Stimulated activated CD4-positive, alpha-beta T cell treated with anti-CD3 and anti-CD28 coated beads, Interleukin-15, amount 100 ng/mL, for 24 hours (primary cell): ENCODE data around the gene BTBD16.

Source experiments
- DNase-seq: peaks from one replicate; pipeline ENCODE4 v3.0.0-alpha.2; 2020

BTBD16 gene

DNA sequence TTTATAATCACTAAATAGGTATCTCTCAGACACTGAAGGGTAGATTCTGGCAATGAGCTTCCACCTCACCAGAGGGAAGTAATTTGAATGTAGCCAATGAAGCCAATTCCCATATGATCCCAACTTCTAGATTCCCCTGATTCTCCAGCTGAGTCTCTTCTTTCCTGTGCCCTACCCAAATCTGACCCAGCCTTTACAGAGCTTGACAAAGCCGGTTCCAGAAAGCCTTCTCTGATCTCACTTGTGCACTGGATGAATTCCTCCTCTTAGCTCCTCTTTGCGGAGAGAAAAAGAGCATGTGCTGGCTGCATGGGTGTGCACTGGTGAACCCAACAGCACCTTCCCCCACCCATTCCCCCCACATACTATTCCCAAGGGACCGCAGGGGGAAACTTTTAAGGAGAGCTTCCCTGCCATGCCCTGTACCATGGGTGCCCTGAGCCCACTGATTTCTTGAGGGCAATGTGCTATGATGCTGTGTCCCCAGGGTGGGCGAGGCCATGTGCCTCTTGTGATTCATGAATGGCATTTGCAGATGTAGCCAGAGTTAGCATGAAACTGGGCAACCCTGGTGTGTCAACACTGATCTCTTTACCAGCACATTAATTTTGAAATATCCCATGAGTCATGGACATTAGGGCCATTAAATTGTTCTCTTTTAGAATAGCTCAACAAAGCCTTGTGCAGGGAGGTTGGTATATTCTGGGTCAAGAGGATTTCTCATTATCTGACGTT lies 53.0 kb downstream of the BTBD16 start:
- no peak for DNase-seq

DNA sequence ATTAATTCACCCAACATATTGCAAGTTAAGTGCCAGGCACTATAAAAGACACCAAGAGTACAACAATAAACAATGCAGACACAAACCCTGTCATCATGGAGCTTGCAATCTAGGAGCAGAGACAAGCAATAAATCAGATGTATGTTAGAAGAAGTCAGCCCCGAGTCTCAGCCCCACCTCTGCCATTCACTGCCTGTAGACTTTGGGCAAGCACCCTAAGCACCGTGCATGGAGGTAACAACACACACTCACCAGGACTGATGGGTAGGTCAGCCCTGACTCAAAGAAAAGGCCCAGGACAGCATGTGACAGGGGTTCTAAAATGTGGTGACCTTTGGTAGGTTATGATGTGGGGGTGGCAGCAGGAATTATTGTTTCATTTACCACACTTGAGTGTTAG lies 54.1 kb downstream of the BTBD16 start:
- DNase-seq = no peak

DNA sequence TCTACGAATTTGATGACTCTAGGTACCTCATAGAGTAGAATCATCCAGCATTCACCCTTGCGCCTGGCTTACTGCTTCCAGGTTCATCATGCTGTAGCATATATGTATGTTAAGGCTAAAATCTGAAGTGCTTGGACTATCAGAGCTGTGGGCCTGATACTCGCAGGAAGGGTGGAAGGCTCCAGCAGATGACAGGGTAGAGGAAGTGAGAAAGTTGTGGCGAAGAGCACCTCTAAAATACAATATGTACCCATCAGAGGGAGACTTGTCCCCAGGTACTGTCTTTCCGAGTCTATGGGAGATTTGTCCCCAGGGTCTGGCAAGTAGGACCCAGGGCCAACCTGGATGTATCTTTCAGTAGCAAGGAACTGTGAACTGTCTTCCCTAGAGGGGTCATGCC lies 55.3 kb downstream of the BTBD16 start:
- no peak for DNase-seq

GRCh38 chr10:122326806-122327205 lies 55.7 kb downstream of the BTBD16 start:
- no peak for DNase-seq

DNA sequence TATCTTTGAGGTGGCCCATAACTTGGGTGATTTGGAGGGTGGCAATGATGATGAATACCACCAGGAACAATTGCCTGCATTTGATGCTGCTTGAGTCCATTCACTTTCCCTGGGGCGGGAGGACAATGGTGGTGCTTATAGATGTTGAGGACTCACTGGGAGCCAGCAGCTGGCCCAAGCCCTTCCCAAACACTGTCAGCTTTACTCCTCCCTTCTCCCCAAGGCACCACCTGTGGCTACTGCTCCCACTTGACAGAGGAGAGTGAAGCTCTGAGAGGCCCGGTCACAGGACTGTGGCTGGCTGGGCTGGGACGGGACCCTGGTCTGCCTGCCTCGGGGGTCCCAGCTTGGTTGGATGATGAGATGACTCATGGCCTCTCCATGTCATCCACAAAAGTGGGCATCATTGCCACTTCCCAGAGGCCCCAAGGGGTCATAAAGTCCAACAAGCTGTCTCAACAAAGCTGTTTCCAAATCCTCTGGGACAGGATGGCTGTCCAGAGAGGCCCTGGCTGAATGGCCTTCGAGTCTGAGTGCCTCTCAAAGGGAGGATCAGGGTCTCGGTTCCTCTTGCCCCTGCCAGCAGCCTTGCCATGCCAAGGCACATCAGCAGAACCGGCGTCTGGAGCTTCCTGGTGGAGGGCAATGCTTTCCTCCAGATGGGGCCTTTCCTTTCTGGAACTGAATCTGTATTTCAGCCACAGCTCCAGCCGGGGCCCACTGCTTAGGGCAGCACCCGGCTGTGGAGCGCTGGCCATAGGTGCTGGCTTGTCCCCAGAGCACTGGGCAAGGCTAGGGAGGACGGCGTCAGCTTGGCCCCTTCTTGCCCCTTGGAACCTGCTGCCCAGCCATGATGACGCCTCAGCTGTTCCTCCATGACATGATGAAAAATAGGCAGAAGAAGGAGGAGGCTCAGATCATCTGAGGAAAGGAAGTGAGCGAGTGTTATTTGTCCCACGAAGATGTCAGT lies 56.4 kb downstream of the BTBD16 start:
- no peak for DNase-seq

- no peak for DNase-seq
Observed at GRCh38 chr10:122328676-122329075, 57.6 kb downstream of the BTBD16 start.

GRCh38 chr10:122329416-122329815 lies 58.3 kb downstream of the BTBD16 start:
- no peak for DNase-seq

DNA sequence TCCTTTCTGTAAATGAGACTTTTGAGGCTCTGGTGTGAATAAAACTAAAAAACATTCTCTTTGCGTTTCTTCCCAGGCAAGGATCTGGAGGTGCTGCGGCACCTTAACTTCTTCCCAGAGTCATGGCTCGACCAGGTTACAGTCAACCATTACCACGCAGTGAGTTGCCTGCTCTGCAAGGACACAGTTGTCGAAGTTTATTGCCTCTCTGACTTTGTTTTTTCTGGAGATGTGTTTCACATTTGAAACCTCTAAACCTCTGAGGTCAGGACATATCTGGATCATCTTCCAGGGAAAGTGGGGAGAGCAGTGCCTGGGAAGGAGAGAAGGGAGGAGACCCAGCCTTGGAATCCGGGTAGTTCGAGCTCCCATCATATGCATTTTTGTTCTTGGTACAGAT lies 60.0 kb downstream of the BTBD16 start:
- no peak for DNase-seq

GRCh38 chr10:122331615-122332446 lies 60.7 kb downstream of the BTBD16 start:
- DNase-seq = no peak

- DNase-seq = peak; percentile 34
Observed at GRCh38 chr10:122333037-122333436, 61.9 kb downstream of the BTBD16 start.

GRCh38 chr10:122336332-122336731 lies 65.2 kb downstream of the BTBD16 start:
- no peak for DNase-seq

DNA sequence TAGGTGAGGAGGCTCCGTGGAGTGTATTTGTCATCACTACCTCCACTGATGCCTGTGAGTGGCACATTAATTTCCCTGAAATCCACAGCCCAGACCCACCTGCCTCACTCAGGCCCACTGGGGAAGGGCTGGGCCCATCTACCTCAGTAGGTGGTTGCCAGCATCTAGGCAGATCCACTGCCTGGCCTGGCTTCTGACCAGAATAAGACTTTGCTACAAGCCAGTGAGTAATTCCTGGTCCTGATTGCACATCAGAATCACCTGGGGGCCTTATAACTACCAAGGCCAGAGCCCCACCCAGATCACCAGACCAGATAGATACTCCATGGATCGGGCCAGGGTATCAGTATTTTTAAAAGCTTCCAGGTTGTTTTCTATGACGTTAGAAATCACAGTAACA lies 65.9 kb downstream of the BTBD16 start:
- no peak for DNase-seq

DNA sequence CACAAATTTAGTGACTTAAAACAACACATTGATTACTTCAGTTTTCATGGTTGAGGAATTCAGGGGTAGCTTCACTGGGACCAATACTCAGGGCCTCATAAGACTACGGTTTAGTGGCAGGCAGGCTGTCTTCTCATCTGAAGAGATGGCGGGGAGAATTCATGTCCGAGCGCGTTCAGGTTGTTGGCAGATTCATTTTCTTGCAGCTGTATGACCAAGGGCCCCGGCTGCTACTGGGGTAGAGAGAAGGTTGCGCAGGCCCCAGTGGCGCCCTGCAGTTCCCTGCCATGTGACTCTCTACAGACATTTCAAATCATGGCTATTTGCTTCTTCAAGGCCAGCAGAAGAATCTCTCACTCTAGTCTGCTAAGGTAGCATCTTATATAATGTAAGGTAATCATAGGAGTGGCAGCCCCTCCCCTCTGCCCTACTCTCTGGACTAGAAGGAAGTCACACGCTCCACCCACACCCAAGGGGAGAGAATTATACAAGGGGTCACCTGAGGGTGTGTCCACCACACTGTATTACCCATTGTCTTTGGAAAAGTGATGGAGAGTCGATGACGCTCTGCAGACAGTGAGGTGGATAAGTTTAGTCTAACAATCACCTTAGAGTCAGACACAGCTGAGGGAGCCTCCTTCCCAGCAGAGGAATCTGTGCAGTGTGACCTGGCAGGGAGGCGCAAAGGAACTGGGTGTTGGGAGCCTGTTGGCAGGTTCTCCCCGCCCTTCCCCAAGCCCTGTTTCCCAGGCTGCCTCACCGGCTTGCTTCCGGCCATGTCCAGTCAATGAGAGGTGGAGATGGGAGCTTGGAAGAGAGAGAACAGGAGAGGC lies 67.7 kb downstream of the BTBD16 start:
- no peak for DNase-seq

GRCh38 chr10:122341141-122341810 lies 70.2 kb downstream of the BTBD16 start:
- DNase-seq = no peak

- peak; percentile 64 for DNase-seq
Observed at GRCh38 chr10:122342293-122343134, 71.4 kb downstream of the BTBD16 start.

GRCh38 chr10:122343135-122343800 lies 72.2 kb downstream of the BTBD16 start:
- no peak for DNase-seq

GRCh38 chr10:122343936-122344335 lies 72.8 kb downstream of the BTBD16 start:
- no peak for DNase-seq

DNA sequence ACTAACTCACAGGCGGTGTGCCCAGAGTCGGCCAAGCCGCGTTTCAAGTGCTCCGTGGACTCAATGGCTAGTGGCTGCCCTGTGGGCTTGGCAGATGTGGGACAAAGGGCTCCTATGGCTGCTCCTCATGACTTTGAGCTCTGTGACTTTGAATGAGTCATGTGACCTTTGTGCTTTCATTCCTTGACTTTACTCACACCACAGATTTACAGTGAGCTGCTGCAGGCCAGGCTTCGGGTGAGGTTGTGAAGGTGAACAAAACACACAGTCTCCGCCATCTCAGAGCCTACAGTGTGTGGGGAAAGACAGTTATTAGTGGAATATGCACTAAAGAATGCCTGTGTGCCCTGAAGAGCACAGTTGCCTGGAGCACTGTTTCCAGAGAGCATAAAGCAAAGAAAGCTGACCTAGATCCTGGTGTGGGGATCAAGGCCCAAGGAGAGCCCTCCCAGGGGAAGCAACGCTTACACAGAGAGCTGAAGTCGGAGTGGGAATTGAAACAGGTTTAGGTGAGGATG lies 73.7 kb downstream of the BTBD16 start:
- no peak for DNase-seq

DNA sequence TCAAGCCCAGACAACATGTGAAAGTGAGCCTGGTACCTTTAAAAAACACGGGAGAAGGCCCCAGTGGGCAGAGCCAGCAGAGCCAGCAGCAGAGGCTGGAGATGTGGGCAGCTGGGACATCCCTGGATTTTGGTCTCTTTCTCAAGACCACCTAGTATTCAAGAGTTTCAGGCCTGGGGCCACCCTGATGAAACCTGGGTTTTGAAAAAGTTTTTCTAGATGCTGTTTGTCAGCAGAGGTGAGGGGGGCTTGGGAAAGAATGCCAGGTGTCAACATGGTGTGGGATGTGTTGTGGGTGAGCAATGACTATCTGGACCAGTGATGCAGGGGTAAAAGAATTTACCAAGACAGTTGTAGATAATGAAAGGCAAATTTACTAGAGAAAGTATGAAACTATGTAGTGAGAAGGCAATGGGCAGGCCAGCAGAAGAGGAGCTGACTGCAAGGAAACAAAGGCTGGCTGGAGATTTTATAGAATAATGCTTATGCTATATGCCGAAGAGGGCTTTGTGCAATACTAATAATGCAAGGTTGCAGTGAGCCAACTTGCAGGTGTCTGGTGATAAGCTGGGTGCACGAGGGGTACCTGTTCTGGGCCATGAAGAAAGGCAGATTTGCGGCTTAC lies 75.3 kb downstream of the BTBD16 start:
- DNase-seq = no peak
